CD4-positive, alpha-beta memory T cell (primary cell): ENCODE results near the gene DENND5A. TPM values are rescaled to one million over a fixed set of nuclear protein-coding genes. Genes with fewer than 3 reads are reported as not detected.

Experiments used
- CTCF ChIA-PET: fragments of 350-600 bp; sonication (Branson Sonifier 250); formaldehyde crosslinking; loops from one replicate; lab custom pipeline; 2021; ENCODE audit warnings: inconsistent platforms; ENCODE audit not compliant: partially characterized antibody; lab: Charles Lee
- POLR2A ChIA-PET: fragments of 350-600 bp; sonication (Branson Sonifier 250); formaldehyde crosslinking; loops from one replicate; lab custom pipeline; 2021; ENCODE audit not compliant: partially characterized antibody; lab: Charles Lee
- DNase-seq, 5 donors: peaks; one replicate each; pipeline versions ENCODE4 v3.0.0 to v3.0.0-alpha.2; 2020 to 2022; ENCODE audit warnings: mixed read lengths in 1 of 5
- H3K27ac ChIP-seq: one replicate; pipeline ENCODE4 v1.7.0; 2013; ENCODE audit warnings: low read depth, low read length
- H3K27me3 ChIP-seq: 2 replicates; pipeline ENCODE4 v1.7.0; 2013; ENCODE audit warnings: mild to moderate bottlenecking, low read length, moderate library complexity; ENCODE audit not compliant: insufficient read depth
- H3K36me3 ChIP-seq: 2 replicates; pipeline ENCODE4 v1.7.0; 2013; ENCODE audit warnings: mild to moderate bottlenecking, low read length, moderate library complexity; ENCODE audit not compliant: insufficient read depth
- H3K4me1 ChIP-seq: 2 replicates; pipeline ENCODE4 v1.7.0; 2013; ENCODE audit warnings: mild to moderate bottlenecking, low read length, moderate library complexity; ENCODE audit not compliant: insufficient read depth
- H3K4me3 ChIP-seq, 2 donors: one replicate each; pipeline ENCODE4 v1.7.0; 2013; ENCODE audit warnings: low read length in 2 of 2, mild to moderate bottlenecking in 1 of 2
- H3K9me3 ChIP-seq, 2 donors: one replicate each; pipeline ENCODE4 v1.7.0; 2013; ENCODE audit warnings: low read length in 2 of 2, control low read depth in 1 of 2; ENCODE audit not compliant: control insufficient read depth in 1 of 2
- H3K27ac Mint-ChIP-seq, 7 donors: one replicate each; pipeline ENCODE4 v1.8.0; 2020 to 2021; ENCODE audit warnings: mixed read lengths in 7 of 7, mild to moderate bottlenecking in 6 of 7, inconsistent platforms in 3 of 7, moderate library complexity in 3 of 7
- H3K27me3 Mint-ChIP-seq, 2 donors: one replicate each; pipeline ENCODE4 v1.8.0; 2020 to 2021; ENCODE audit warnings: mixed read lengths in 2 of 2
- H3K36me3 Mint-ChIP-seq, 2 donors: one replicate each; pipeline ENCODE4 v1.8.0; 2020 to 2021; ENCODE audit warnings: mixed read lengths in 2 of 2, inconsistent platforms in 1 of 2, mild to moderate bottlenecking in 1 of 2
- H3K4me1 Mint-ChIP-seq, 4 donors: one replicate each; pipeline ENCODE4 v1.8.0; 2020 to 2021; ENCODE audit warnings: mixed read lengths in 4 of 4, mild to moderate bottlenecking in 1 of 4
- H3K4me3 Mint-ChIP-seq, 8 donors: one replicate each; pipeline ENCODE4 v1.8.0; 2020 to 2021; ENCODE audit warnings: mixed read lengths in 8 of 8, mild to moderate bottlenecking in 7 of 8, moderate library complexity in 6 of 8, inconsistent platforms in 3 of 8
- H3K9me3 Mint-ChIP-seq, 8 donors: one replicate each; pipeline ENCODE4 v1.8.0; 2020 to 2021; ENCODE audit warnings: mixed read lengths in 8 of 8, mild to moderate bottlenecking in 5 of 8, inconsistent platforms in 3 of 8, moderate library complexity in 1 of 8
- intact Hi-C: fragments of 100-400 bp; cut with micrococcal nuclease; formaldehyde crosslinking; loops from one replicate; pipeline ENCODE4 v1.15.1; 2023
- polyA plus RNA-seq, 2 donors: library from polyadenylated mRNA; unstranded; fragments of 300-500 nt; fragmentation: Illumina TruSeq; gene quantifications; one replicate each; pipeline ENCODE4 v1.2.3, GENCODE V29; 2021
- total RNA-seq, 2 experiments: library from RNA; stranded (reverse); gene quantifications; one replicate each; pipeline ENCODE4 v1.2.3, GENCODE V29; 2021

The DENND5A gene
- total and polyA plus RNA-seq, 4 experiments from 2014 or later = 14.5 to 61.9 (median 49.1) TPM

GRCh38 chr11:9096427-9096826, 168.7 kb downstream of the DENND5A start:
- DNase-seq = no peak
- Mint-ChIP-seq H3K36me3 (peaks cover 0 to 3% of the 10 kb centered on the region in 2 donors), H3K4me3 (peak overlapping the region in 1 of 8 donors; percentile 35), H3K27ac (no peak overlapping the region), H3K27me3 (peaks cover 30 to 39% of the 10 kb centered on the region in 2 donors), H3K4me1 (peaks cover 3 to 7% (median 5%) of the 10 kb centered on the region in 4 donors), H3K9me3 (peaks cover 0 to 2% (median 0%) of the 10 kb centered on the region in 8 donors)
- ChIA-PET POLR2A (no interaction called here), CTCF (interaction anchor here (0.7 to 4.3 kb wide), 4 partner anchors 13 to 890 kb away, joined by 3 to 19 read pairs (median 4); no protein-coding TSS in a partner anchor)
- intact Hi-C loops = no loop called here
- Histone ChIP-seq H3K36me3 (no peaks in the 10 kb centered on the region), H3K4me1 (no peaks in the 10 kb centered on the region), H3K4me3 (no peak overlapping the region), H3K27ac (no peak overlapping the region), H3K9me3 (no peaks in the 10 kb centered on the region), H3K27me3 (peaks cover 10% of the 10 kb centered on the region)

DNA sequence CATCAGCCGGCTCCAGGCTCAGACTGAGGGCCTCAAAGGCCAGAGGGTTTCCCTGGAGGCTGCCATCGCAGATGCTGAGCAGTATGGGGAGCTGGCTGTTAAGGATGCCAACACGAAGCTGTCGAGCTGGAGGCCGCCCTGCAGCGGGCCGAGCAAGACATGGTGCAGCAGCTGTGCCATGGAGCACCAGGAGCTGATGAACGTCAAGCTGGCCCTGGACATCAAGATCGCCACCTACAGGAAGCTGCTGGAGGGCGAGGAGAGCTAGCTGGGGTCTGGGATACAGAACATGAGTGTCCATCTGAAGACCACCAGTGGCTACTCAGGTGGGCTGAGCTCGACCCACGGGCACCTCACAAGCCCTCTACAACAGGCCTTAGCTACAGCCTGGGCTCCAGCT, 169.7 kb downstream of the DENND5A start:
- POLR2A ChIA-PET = no interaction called here

GRCh38 chr11:9094420-9094819, 170.7 kb downstream of the DENND5A start:
- Mint-ChIP-seq H3K27me3 (peaks cover 38 to 46% of the 10 kb centered on the region in 2 donors), H3K27ac (no peak overlapping the region), H3K4me1 (peaks cover 4 to 10% (median 6%) of the 10 kb centered on the region in 4 donors), H3K9me3 (peaks cover 0 to 3% (median 0%) of the 10 kb centered on the region in 8 donors), H3K36me3 (peaks cover 0 to 3% of the 10 kb centered on the region in 2 donors), H3K4me3 (no peak overlapping the region)
- ChIA-PET POLR2A (no interaction called here), CTCF (interaction anchor here (1.9 to 4.3 kb wide), 2 partner anchors 44 to 78 kb away, joined by 4 to 19 read pairs; no protein-coding TSS in a partner anchor)
- intact Hi-C loops = no loop called here
- Histone ChIP-seq H3K36me3 (no peaks in the 10 kb centered on the region), H3K27ac (no peak overlapping the region), H3K4me1 (no peaks in the 10 kb centered on the region), H3K4me3 (no peak overlapping the region), H3K27me3 (peaks cover 15% of the 10 kb centered on the region), H3K9me3 (no peaks in the 10 kb centered on the region)
- DNase-seq = no peak

More for the DNA sequence above, 169.7 kb downstream of the DENND5A start:
- peaks cover 0 to 2% (median 0%) of the 10 kb centered on the region in 8 donors for H3K9me3 Mint-ChIP-seq
- no peaks in the 10 kb centered on the region for H3K9me3 ChIP-seq
- no peaks in the 10 kb centered on the region for H3K4me1 ChIP-seq
- H3K4me3 Mint-ChIP-seq = no peak overlapping the region
- H3K27ac ChIP-seq = no peak overlapping the region
- H3K4me1 Mint-ChIP-seq = peaks cover 4 to 10% (median 6%) of the 10 kb centered on the region in 4 donors
- peaks cover 0 to 3% of the 10 kb centered on the region in 2 donors for H3K36me3 Mint-ChIP-seq
- H3K27me3 ChIP-seq = peaks cover 15% of the 10 kb centered on the region
- intact Hi-C loops = no loop called here
- CTCF ChIA-PET = interaction anchor here (0.6 to 4.3 kb wide), 5 partner anchors 12 to 1488 kb away, joined by 3 to 19 read pairs (median 4); no protein-coding TSS in a partner anchor
- H3K27ac Mint-ChIP-seq = no peak overlapping the region
- peaks cover 34 to 42% of the 10 kb centered on the region in 2 donors for H3K27me3 Mint-ChIP-seq
- no peak for DNase-seq
- no peak overlapping the region for H3K4me3 ChIP-seq
- H3K36me3 ChIP-seq = no peaks in the 10 kb centered on the region

GRCh38 chr11:9092853-9093778, 172.0 kb downstream of the DENND5A start:
- peaks cover 0 to 3% (median 0%) of the 10 kb centered on the region in 8 donors for H3K9me3 Mint-ChIP-seq
- Histone ChIP-seq H3K36me3 (no peaks in the 10 kb centered on the region), H3K9me3 (no peaks in the 10 kb centered on the region), H3K27ac (no peak overlapping the region), H3K27me3 (peaks cover 15% of the 10 kb centered on the region), H3K4me3 (no peak overlapping the region), H3K4me1 (no peaks in the 10 kb centered on the region)
- intact Hi-C loops = no loop called here
- no peak for DNase-seq
- H3K27me3 Mint-ChIP-seq = peaks cover 43 to 58% of the 10 kb centered on the region in 2 donors
- CTCF ChIA-PET = interaction anchor here (0.9 to 4.3 kb wide), 2 partner anchors 17 to 45 kb away, joined by 3 to 19 read pairs; no protein-coding TSS in a partner anchor
- H3K36me3 Mint-ChIP-seq = peaks cover 0 to 3% of the 10 kb centered on the region in 2 donors
- H3K4me1 Mint-ChIP-seq = peaks cover 4 to 10% (median 6%) of the 10 kb centered on the region in 4 donors
- H3K4me3 Mint-ChIP-seq = peak overlapping the region in 4 of 8 donors; percentile 36 to 59 (median 44)
- POLR2A ChIA-PET = no interaction called here
- H3K27ac Mint-ChIP-seq = no peak overlapping the region

- no peaks in the 10 kb centered on the region for H3K9me3 ChIP-seq
- ChIA-PET CTCF (interaction anchor here (4.3 kb wide), 1 partner anchor 46 kb away, joined by 19 read pairs; no protein-coding TSS in a partner anchor), POLR2A (no interaction called here)
- no peak overlapping the region for H3K27ac ChIP-seq
- H3K4me3 Mint-ChIP-seq = peak overlapping the region in 7 of 8 donors; percentile 10 to 71 (median 23)
- H3K27me3 ChIP-seq = peaks cover 15% of the 10 kb centered on the region
- no peak overlapping the region for H3K27ac Mint-ChIP-seq
- H3K27me3 Mint-ChIP-seq = peaks cover 44 to 62% of the 10 kb centered on the region in 2 donors
- no peaks in the 10 kb centered on the region for H3K4me1 ChIP-seq
- H3K4me3 ChIP-seq = no peak overlapping the region
- peaks cover 0 to 3% of the 10 kb centered on the region in 2 donors for H3K36me3 Mint-ChIP-seq
- H3K9me3 Mint-ChIP-seq = peaks cover 0 to 3% (median 0%) of the 10 kb centered on the region in 8 donors
- peaks cover 4 to 10% (median 6%) of the 10 kb centered on the region in 4 donors for H3K4me1 Mint-ChIP-seq
- H3K36me3 ChIP-seq = no peaks in the 10 kb centered on the region
- DNase-seq = no peak
- intact Hi-C loops = no loop called here
Observed at GRCh38 chr11:9092072-9092471, 173.1 kb downstream of the DENND5A start.

GRCh38 chr11:9091044-9091922, 173.9 kb downstream of the DENND5A start, which contains the start of gene SCUBE2:
SCUBE2 (minus strand) TSS chr11:9091599; CDS start chr11:9091528, 71 bp downstream.
- Histone ChIP-seq H3K36me3 (no peaks in the 10 kb centered on the region), H3K4me1 (no peaks in the 10 kb centered on the region), H3K9me3 (no peaks in the 10 kb centered on the region), H3K27me3 (peaks cover 15% of the 10 kb centered on the region), H3K4me3 (no peak within 1 kb of the TSS), H3K27ac (no peak within 1 kb of the TSS)
- Mint-ChIP-seq H3K27ac (no peak within 1 kb of the TSS), H3K36me3 (peaks cover 0 to 3% of the 10 kb centered on the region in 2 donors), H3K4me1 (peaks cover 4 to 10% (median 6%) of the 10 kb centered on the region in 4 donors), H3K4me3 (peak within 1 kb of the TSS; percentile 31 to 73 (median 62)), H3K9me3 (peaks cover 0 to 3% (median 0%) of the 10 kb centered on the region in 8 donors), H3K27me3 (peaks cover 42 to 59% of the 10 kb centered on the region in 2 donors)
- POLR2A ChIA-PET = no interaction called here
- no peak for DNase-seq
- CTCF ChIA-PET = no interaction called here
- intact Hi-C loops = no loop called here
